RKO (cell line): ENCODE measurements around the gene PMEL.
A peak's percentile ranks its signal among the peaks of the same experiment; 100 is the strongest.
"Not testable (repeated sequence)": the region's sequence is repeated elsewhere in the genome, so short reads cannot be mapped to it uniquely, and the experiment has no call there.

Experiments
- DNase-seq: peaks from one replicate; pipeline ENCODE4 v3.0.0-alpha.2; 2016; ENCODE audit warnings: low spot score

Gene PMEL

GRCh38 chr12:55983232-55983842, 17.5 kb upstream of the PMEL start:
- DNase-seq = no peak

- DNase-seq = no peak
These were observed 16.6 kb upstream of the PMEL start for GRCh38 chr12:55982319-55982936.

GRCh38 chr12:55981882-55982281, 16.0 kb upstream of the PMEL start:
- not testable (repeated sequence) for DNase-seq

DNA sequence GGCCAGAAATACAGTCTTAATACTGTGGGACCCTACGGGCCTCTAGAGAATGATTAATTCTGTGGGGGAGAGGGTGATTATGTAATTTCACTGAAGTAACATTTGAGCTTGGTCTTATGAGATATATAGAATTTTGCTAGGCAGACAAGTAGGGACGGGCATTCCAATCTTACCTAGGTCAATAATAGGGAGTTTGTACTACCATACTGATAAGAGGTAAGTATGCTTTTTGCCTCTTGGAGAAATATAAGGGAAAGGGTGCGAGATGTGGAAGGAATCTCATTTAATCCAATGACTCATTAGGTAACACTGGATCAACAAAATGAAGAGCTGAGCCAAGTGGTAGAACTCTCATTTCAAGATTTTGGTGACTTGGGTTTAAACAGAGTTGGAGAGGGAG, 13.2 kb upstream of the PMEL start:
- DNase-seq = no peak

DNA sequence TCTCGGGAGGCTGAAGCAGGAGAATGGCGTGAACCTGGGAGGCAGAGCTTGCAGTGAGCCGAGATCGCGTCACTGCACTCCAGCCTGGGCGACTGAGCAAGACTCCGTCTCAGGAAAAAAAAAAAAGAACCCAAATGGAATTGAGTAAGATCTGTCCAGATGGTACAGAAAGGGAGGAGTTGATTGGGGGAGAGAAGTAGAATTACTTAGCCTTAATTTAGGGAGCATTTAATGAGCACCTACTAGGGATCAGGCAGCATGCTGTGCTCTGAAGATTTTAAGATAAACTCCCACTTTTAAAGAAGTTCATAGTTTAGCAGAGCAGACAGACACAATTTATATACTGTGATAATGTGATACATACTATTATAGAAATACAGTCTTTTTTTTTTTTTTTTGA, 12.6 kb upstream of the PMEL start:
- no peak for DNase-seq

DNA sequence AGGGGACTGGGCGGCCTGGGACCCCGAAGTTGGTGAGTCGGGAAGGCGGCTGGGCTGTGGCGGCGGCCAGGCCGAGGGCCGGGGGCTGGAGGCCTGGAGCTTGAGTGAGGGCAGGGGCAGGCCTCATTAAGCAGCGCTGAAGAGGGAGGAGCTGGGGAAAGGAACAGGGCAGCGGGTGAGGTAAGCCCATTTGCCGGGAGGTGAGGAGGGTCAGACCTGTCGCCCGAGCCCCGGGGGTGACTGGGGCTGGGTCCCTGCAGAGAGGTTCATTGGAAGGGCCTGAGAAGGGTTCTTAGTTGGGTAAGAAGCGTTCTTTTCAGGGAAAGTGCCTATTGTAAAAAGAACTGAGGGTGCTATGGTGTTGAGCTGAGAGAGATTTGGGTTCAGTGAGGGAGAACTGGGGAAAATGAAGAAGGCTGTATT, 8.5 kb upstream of the PMEL start:
- peak; percentile 61 for DNase-seq

DNA sequence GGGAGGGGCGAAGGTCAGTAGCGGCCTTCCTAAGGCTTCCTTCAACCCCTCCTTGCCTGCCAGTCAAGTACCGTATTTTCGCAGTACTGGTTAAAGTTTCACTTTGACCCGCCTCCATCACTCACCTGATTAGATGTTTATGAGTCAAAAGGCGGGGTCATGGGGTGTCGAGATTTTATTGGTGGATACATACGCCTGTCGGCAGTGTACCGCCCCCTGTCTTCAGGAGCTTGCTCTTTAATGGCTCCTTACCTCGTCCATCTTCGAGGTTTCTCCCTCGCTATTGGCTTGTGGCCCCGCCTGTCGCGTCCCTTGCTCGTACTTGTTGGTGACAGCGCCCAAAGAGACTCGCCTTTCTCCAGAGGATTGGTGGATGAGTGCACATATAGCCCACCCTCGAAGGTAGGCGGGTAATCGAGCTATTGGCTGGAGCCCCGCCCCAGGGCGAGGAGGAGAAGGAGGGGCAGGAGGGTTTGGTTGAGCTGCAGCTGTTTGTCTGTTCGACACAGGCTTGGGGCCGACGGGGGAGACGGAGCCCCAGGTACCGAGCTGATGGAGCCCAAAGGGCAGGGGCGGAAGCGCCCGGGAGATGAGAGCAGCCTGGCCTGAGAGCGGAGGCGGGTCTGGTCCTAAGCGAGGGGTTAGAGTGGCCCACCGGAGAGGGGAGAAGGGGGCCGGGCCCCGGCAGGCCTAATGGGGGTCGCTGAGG, 7.9 kb upstream of the PMEL start, which contains the start of gene RAB5B:
Gene RAB5B (plus strand): TSS at position 480 of the 709 bp plus-strand sequence. CDS start 12,883 bp downstream, outside the sequence.
- DNase-seq = peak; percentile 100

- peak; percentile 55 for DNase-seq
These were observed 7.2 kb upstream of the PMEL start for GRCh38 chr12:55972911-55973598.

- DNase-seq = no peak
These were observed 6.6 kb upstream of the PMEL start for GRCh38 chr12:55972456-55972855.

DNA sequence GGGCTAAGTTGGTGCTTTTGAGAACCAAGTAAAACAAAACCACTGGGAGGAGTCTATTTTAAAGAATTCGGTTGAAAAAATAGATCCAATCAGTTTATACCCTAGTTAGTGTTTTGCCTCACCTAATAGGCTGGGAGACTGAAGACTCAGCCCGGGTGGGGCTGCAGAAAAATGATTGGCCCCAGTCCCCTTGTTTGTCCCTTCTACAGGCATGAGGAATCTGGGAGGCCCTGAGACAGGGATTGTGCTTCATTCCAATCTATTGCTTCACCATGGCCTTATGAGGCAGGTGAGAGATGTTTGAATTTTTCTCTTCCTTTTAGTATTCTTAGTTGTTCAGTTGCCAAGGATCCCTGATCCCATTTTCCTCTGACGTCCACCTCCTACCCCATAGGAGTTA, 6.2 kb upstream of the PMEL start:
- DNase-seq = peak; percentile 57

DNA sequence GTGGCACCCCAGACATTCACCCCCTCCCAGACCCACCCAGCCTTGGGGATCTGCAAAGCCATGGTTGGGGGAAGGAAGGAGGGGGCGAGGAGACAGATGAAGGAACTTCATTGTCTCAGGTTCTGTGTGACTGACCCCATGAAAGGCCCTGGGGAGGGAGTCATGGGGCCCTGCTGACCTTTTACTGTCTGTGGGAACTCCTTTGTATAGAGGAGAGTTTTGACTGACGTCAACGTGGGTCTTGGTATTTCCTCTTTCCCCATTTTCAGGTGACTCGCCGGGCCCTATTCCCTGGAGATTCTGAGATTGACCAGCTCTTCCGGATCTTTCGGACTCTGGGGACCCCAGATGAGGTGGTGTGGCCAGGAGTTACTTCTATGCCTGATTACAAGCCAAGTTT, 4.9 kb upstream of the PMEL start:
- DNase-seq = no peak

- no peak for DNase-seq
These were observed 3.5 kb upstream of the PMEL start for GRCh38 chr12:55969356-55969755.

DNA sequence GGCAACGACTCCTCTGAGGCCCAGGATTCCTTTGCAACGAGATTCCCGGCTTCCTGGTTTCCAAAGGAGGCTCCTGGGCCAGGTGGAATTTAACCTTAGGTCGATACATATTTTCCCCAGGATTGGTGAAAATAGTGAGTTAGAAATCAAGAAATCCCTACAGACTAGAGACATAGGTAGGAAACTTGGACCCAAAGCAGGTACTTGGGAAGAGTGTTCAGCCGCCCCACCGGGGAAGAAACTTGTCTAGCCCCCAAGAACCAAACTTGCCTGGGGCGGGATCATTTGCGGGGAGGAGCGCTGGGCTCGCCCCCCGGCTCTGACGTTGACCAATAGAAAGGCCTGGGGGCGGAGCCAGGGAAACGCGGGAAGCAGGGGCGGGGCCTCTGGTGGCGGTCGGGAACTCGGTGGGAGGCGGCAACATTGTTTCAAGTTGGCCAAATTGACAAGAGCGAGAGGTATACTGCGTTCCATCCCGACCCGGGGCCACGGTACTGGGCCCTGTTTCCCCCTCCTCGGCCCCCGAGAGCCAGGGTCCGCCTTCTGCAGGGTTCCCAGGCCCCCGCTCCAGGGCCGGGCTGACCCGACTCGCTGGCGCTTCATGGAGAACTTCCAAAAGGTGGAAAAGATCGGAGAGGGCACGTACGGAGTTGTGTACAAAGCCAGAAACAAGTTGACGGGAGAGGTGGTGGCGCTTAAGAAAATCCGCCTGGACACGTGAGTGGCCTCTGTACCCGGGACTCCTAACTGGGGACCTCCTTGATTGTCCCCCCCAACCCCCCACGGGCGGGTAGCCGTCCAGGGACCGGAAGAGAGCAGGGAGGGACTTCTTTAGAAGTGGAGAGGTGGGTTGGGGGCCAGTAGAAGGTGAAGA, 803 bp upstream of the PMEL start, which contains the start of gene CDK2:
Gene CDK2 (plus strand): TSS at position 423 of the 874 bp plus-strand sequence. CDS start 179 bp downstream, at position 602.
- peak; percentile 86 for DNase-seq

- DNase-seq = no peak
These were observed 602 bp downstream of the PMEL start for GRCh38 chr12:55965240-55965639.

DNA sequence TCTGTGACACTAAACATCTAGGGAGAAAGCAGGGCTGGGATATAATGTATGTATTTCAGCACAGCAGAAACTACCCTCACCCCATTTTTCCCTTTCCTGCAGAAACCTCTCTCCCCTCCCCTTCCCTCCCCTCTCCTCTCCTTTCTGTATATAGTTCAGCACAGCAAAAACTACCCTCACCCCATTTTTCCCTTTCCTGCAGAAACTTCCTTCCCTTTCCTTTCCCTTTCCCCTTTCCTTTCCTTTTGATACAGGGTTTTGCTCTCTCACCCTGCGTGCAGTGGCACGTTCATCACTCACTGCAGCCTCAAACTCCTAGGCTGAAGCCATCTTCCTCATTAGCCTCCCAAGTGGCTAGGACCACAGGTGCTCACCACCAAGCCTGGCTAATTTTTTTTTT, 2.1 kb downstream of the PMEL start:
- DNase-seq = no peak

DNA sequence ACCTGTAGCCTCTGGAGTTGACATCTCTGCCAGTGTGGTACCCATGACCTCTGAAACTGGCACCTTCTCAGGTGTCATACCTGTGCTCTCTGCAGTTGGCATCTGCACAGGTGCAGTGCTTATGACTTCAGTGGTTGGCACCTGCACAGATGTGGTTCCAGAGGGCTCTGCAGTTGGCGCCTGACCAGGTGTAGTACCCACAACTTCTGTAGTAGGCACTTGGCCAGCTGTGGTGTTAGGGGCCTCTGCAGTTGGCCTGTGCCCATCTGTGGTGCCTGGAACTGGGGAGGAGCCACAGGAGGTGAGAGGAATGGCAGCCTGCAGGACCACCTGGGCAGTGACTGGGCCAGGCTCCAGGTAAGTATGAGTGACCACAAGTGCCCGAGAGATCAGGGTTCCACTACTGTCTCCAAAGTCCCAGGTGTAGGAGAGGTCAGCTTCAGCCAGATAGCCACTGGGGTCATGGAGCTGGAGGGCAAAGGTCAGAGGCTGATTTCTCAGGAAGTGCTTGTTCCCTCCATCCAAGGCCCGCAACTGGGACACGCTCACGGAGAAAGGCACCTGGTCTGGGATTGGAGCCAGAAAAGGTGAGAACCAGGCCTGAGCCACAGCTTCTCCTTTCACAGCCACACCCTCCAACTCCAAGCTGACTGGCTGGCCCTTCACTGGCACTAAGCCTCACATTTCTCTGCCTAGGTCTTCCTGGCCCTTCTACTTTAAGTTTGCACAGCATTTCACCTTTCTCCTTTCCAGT, 8.6 kb downstream of the PMEL start:
- no peak for DNase-seq

DNA sequence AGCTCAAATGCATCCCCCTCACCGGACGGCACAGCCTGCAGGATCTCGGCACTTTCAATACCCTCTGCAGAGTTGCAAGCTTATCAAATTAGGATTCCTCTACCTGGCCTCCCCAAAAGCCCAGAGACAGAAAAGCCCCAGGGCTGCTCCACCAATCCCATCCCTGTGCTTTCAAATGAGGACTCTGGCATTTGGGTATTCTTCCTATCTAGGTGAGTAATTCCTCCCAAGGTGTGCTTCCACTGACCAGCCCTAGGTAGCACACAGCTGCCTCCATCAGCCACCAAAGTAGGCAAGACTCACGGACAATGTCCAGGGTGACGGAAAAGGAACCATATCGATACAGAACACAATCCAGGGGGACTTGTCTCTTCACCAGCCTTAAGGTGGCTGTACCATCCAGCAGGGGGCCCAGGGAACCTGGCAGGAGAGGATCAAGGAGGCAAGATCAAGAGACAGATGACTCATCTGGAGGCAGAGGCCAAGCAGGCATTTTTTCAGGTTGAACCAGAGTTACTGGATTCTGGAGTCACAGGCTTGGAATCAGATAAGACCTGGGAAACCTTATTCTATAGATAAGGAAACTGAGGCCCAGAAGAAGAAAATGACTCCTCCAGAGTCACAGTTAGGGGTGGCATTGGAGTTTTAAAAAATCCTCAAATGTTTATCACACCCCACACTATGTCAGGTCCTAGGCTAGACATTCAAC, 9.9 kb downstream of the PMEL start:
- peak; percentile 70 for DNase-seq

DNA sequence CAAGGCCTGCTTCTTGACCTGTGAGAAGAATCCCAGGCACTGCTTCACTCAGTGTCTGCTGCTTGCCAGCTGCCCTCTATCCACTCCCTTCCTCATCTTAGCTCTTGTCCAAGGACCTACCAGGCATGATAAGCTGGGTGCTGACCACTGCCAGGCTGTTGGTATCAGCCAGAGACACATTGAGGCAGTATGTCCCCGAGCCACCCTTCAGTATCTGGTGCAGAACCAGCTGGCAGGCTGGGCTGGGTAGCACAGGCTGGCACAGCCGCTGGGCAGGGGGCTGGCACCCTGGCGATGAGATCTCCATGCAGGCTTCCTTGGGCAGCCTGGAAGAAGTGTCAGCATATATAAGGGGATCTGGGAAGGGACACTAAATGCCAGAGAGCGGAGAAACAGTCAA, 10.5 kb downstream of the PMEL start:
- DNase-seq = no peak

DNA sequence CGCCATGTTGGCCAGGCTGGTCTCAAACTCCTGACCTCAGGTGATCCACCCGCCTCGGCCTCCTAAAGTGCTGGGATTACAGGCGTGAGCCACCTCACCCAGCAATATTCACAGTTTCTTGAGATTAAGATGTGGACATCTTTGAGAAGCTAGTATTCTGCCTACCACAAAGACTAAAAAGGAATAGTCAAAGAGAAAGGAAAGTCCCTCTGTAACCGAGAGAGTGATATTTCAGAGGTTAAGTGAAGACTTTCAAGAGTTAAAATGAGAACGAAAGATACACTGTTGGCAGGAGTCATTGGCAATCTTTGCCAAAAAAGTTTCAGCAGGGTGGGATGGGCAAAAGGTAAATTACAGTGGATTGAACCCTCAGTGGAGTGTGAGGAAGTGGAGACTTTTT, 19.3 kb downstream of the PMEL start:
- no peak for DNase-seq

DNA sequence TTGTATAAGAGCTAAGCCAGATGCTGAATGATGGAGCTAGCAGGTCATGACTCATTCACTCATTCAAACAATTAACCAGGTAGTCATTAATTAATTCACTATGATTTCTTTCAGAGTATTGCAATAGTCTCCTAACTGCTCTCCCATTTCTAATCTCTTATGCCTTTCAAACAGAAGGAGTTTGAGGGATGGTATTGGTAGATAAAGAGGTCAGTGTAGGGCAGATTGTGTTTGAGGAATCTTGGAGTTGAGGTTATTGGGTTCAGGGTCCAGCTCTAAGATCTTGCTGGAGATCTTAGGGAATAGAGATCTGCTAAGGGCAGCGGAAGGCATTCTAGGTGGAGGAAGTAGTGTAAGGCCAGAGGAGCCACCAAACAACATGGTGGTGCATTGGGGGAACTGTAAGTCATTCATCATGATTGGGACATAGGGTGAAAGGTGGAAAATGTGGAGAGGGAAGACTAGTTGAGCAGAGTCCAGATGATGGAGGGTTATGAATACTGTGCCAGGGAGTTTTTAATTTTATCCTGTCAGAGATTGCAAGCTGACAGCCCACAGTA, 23.2 kb downstream of the PMEL start:
- no peak for DNase-seq
